OCI-LY3 (cell line): ENCODE data around the gene MXD1.

ENCODE experiments used
- H2AFZ ChIP-seq: fragments of 200-600, 300-600 bp; shearing (Covaris generic); 2 replicates; pipeline ENCODE4 v1.6.0; 2014; ENCODE audit warnings: antibody characterized with exemption, low read depth, low read length
- H3K27ac ChIP-seq: fragments of 200-600, 300-600 bp; sonication (generic); 2 replicates; pipeline ENCODE4 v1.5.1; 2014; ENCODE audit warnings: mild to moderate bottlenecking, low read length, moderate library complexity, mixed read lengths
- H3K27me3 ChIP-seq: fragments of 200-600, 300-600 bp; sonication (generic); 2 replicates; pipeline ENCODE4 v1.6.1; 2014; ENCODE audit warnings: low read depth, low read length, mixed read lengths
- H3K36me3 ChIP-seq: fragments of 200-600, 300-600 bp; sonication (generic); replicated peaks from 2 replicates; pipeline ENCODE3; 2014; ENCODE audit warnings: low read depth, low read length, mixed read lengths
- H3K4me1 ChIP-seq: fragments of 300-600, 200-600 bp; sonication (generic); 2 replicates; pipeline ENCODE4 v1.6.1; 2014; ENCODE audit warnings: low read length, mixed read lengths
- H3K4me2 ChIP-seq: fragments of 200-600, 300-600 bp; sonication (generic); 2 replicates; pipeline ENCODE4 v1.6.1; 2014; ENCODE audit warnings: low read length, mixed read lengths
- H3K4me3 ChIP-seq: fragments of 300-600, 200-600 bp; sonication (generic); 2 replicates; pipeline ENCODE4 v1.5.1; 2014; ENCODE audit warnings: antibody characterized with exemption, mild to moderate bottlenecking, low read length, moderate library complexity
- H3K79me2 ChIP-seq: fragments of 300-600, 200-600 bp; shearing (Covaris generic); 2 replicates; pipeline ENCODE4 v1.6.1; 2014; ENCODE audit warnings: mild to moderate bottlenecking, low read length, mixed read lengths
- H3K9ac ChIP-seq: fragments of 300-600, 200-600 bp; shearing (Covaris generic); 2 replicates; pipeline ENCODE4 v1.6.0; 2014; ENCODE audit warnings: mild to moderate bottlenecking, low read length, moderate library complexity
- H3K9me3 ChIP-seq: fragments of 200-600, 300-600 bp; shearing (Covaris generic); 2 replicates; pipeline ENCODE4 v1.6.1; 2014; ENCODE audit warnings: low read length, mixed read lengths; ENCODE audit not compliant: insufficient read depth
- H4K20me1 ChIP-seq: fragments of 200-600, 300-600 bp; sonication (generic); 2 replicates; pipeline ENCODE4 v1.6.1; 2016; ENCODE audit warnings: low read length, mixed read lengths; ENCODE audit not compliant: insufficient read depth
- EZH2phosphoT487 ChIP-seq: fragments of 200-600 bp; shearing (Covaris generic); IDR thresholded peaks from 2 replicates; pipeline ENCODE4 v1.6.1; 2018; ENCODE audit warnings: antibody characterized with exemption, mixed run types, low read depth
- TF ChIP-seq, protein P1 (sequence below): fragments of 200-600, 300-600 bp; sonication (generic); IDR thresholded peaks from 2 replicates; pipeline ENCODE4 v1.5.1; 2014; ENCODE audit warnings: antibody characterized with exemption, low read length, low read depth

The MXD1 gene

DNA sequence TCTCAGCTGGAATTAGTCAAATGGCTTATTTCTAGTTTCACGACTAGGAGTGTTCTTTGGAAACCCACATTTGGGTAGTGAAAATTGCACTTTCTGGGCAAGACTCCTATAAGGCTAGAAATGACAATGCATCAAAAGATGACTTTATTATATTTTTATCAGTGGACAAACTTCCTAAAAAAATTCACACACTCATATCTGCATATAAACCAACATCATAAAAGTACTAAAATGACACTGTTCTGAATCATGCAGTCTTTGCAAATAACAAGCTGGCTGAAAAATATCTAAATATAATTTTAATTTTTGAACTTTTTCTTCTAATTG, 17.6 kb downstream of the MXD1 start:
- Histone ChIP-seq H3K4me1 (peaks cover 20% of the 10 kb centered on the region), H2AFZ (no peak overlapping the region), H4K20me1 (no peaks in the 10 kb centered on the region), H3K27me3 (no peaks in the 10 kb centered on the region), H3K4me2 (no peak overlapping the region), H3K4me3 (no peak overlapping the region), H3K27ac (no peak overlapping the region), H3K36me3 (no peaks in the 10 kb centered on the region), H3K9me3 (no peaks in the 10 kb centered on the region), H3K79me2 (no peaks in the 10 kb centered on the region), H3K9ac (no peak overlapping the region)
- TF ChIP-seq, protein P1, sequence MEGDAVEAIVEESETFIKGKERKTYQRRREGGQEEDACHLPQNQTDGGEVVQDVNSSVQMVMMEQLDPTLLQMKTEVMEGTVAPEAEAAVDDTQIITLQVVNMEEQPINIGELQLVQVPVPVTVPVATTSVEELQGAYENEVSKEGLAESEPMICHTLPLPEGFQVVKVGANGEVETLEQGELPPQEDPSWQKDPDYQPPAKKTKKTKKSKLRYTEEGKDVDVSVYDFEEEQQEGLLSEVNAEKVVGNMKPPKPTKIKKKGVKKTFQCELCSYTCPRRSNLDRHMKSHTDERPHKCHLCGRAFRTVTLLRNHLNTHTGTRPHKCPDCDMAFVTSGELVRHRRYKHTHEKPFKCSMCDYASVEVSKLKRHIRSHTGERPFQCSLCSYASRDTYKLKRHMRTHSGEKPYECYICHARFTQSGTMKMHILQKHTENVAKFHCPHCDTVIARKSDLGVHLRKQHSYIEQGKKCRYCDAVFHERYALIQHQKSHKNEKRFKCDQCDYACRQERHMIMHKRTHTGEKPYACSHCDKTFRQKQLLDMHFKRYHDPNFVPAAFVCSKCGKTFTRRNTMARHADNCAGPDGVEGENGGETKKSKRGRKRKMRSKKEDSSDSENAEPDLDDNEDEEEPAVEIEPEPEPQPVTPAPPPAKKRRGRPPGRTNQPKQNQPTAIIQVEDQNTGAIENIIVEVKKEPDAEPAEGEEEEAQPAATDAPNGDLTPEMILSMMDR, result no peak
- TF ChIP-seq EZH2phosphoT487, result no peak

DNA sequence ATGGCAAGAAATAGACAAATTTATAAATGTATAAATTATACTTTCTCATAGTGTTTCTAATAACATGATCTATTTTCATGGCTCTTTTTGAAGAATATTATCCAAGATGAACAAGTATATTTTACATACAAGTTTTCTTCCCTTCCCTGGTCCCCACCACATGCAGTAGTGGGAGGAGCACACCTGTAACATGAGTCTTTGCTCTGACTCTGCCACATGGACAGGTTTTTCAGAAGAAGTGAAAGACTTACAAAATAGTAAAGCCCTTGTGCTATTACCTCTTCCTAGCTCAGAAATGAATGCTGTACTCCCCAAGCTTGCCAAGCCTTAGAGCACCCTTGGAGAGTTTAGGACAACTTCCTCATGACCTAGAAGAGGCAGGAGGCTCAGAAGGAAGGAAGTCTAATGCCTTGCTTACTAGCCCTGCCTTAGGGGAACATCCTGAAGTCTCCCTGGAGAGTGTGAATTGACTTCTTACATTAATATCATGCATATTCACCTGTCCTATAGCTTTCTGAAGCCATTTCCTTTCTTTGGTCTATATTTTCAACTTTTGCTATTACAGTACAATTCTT, 18.4 kb downstream of the MXD1 start:
- Histone ChIP-seq H3K4me3 (no peak overlapping the region), H3K27ac (no peak overlapping the region), H3K9ac (no peak overlapping the region), H3K79me2 (no peaks in the 10 kb centered on the region), H4K20me1 (no peaks in the 10 kb centered on the region), H2AFZ (no peak overlapping the region), H3K9me3 (no peaks in the 10 kb centered on the region), H3K4me1 (peaks cover 20% of the 10 kb centered on the region), H3K36me3 (no peaks in the 10 kb centered on the region), H3K4me2 (peak overlapping the region; percentile 63), H3K27me3 (no peaks in the 10 kb centered on the region)
- no peak for TF ChIP-seq EZH2phosphoT487
- TF ChIP-seq, protein P1, result no peak

DNA sequence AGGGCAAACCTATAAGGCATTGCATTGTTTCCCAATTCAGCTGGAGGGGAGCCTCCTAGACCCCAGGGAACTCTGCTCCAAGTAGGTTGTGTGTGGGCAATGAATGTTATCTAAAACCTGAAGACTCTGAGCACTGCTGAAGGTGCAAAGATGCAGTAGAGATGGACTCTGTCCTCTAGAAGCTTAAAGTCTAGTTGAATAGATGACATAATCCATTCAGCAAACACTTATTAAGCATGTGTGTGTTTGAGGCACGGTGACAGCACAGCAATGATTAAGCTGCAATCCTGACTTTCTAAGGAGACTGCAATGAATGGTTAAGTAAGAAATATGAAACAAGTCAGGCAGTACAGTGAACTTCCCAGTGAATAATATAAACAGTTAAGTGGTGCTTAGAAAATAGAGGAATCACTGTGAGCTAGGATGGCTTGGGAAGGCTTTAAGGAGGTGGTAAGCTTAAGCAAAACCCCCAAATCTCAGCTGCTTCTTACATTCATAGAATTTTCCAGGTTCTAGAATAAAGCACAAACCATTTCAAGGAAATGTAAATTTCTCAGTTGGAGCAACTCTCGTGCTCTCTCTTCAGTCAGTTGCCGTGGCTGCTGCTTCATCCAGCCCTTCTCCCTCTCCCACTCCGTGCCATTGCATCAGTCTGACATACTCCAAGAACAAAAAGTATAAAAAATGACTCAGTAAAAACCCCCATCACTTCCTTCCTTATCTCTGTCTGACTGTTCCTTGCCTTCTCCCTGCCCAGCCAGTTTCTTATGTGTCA, 19.1 kb downstream of the MXD1 start:
- no peaks in the 10 kb centered on the region for H3K79me2 ChIP-seq
- no peak overlapping the region for H2AFZ ChIP-seq
- no peaks in the 10 kb centered on the region for H3K27me3 ChIP-seq
- H3K4me2 ChIP-seq, result peak overlapping the region; percentile 63
- peaks cover 20% of the 10 kb centered on the region for H3K4me1 ChIP-seq
- H3K27ac ChIP-seq, result no peak overlapping the region
- H3K9ac ChIP-seq, result 0 out of 2 replicates have a peak overlapping the region, but pooled peaks have one; percentile 0
- no peaks in the 10 kb centered on the region for H3K9me3 ChIP-seq
- H3K4me3 ChIP-seq, result peak overlapping the region; percentile 5; the same call in 1 of the 2 replicates
- no peaks in the 10 kb centered on the region for H4K20me1 ChIP-seq
- TF ChIP-seq, protein P1, result no peak
- TF ChIP-seq EZH2phosphoT487, result no peak
- H3K36me3 ChIP-seq, result no peaks in the 10 kb centered on the region

DNA sequence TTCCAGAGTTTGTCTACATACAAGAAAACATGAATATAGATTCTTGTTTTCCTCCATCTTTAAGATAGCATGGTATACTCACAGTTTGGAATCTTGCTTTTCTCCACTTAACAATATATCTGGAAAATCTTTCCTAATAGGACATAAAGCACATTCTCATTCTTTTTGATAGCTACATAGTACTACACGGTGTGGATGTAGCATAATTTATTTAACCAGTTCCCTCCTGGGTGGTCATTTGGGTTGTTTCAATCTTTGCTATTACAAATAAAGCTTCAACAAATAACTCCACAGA, 19.7 kb downstream of the MXD1 start:
- no peaks in the 10 kb centered on the region for H4K20me1 ChIP-seq
- H3K27ac ChIP-seq, result no peak overlapping the region
- no peaks in the 10 kb centered on the region for H3K27me3 ChIP-seq
- no peaks in the 10 kb centered on the region for H3K36me3 ChIP-seq
- H3K79me2 ChIP-seq, result no peaks in the 10 kb centered on the region
- peaks cover 20% of the 10 kb centered on the region for H3K4me1 ChIP-seq
- H2AFZ ChIP-seq, result no peak overlapping the region
- H3K9me3 ChIP-seq, result no peaks in the 10 kb centered on the region
- H3K4me2 ChIP-seq, result peak overlapping the region; percentile 63
- TF ChIP-seq EZH2phosphoT487, result no peak
- TF ChIP-seq, protein P1, result no peak
- 0 out of 2 replicates have a peak overlapping the region, but pooled peaks have one; percentile 5 for H3K4me3 ChIP-seq
- 0 out of 2 replicates have a peak overlapping the region, but pooled peaks have one; percentile 0 for H3K9ac ChIP-seq
